Upper lobe of left lung (tissue), 6 donors: ENCODE results near the gene ARHGAP20. TPM values are rescaled to one million over a fixed set of nuclear protein-coding genes. Genes with fewer than 3 reads are reported as not detected.

Source experiments
- ATAC-seq, 2 donors: fragments of 200-7000 bp; cut with Tn5 transposase; one replicate each; pipeline ENCODE4 v1.9.1; 2022; ENCODE audit warnings: mild to moderate bottlenecking in 2 of 2, moderate library complexity in 2 of 2; ENCODE audit not compliant: low FRiP score in 2 of 2
- DNase-seq, 2 donors: peaks; one replicate each; pipeline ENCODE4 v3.0.0-alpha.2; 2019 to 2020
- H3K27ac ChIP-seq, 4 donors: fragments of 200-600 bp; sonication (generic); one replicate each; pipeline ENCODE4 v1.5.1; 2016 to 2019
- H3K27me3 ChIP-seq, 4 donors: fragments of 200-600 bp; sonication (generic); one replicate each; pipeline ENCODE4 v1.5.1; 2017 to 2019
- H3K36me3 ChIP-seq, 4 donors: fragments of 200-600 bp; sonication (generic); one replicate each; pipeline ENCODE4 v1.5.1; 2016 to 2019
- H3K4me1 ChIP-seq, 4 donors: fragments of 200-600 bp; sonication (generic); one replicate each; pipeline ENCODE4 v1.5.1; 2018 to 2019
- H3K4me3 ChIP-seq, 4 donors: fragments of 200-600 bp; sonication (generic); one replicate each; pipeline ENCODE4 v1.5.1; 2017 to 2019; ENCODE audit warnings: mild to moderate bottlenecking in 2 of 4, moderate library complexity in 1 of 4
- H3K9me3 ChIP-seq, 4 donors: fragments of 200-600 bp; sonication (generic); one replicate each; pipeline ENCODE4 v1.5.1; 2018 to 2019
- EP300 ChIP-seq, 4 donors: sonication (generic); formaldehyde crosslinking; IDR thresholded peaks; one replicate each; pipeline ENCODE4 v1.5.1; 2017; ENCODE audit warnings: antibody characterized with exemption in 4 of 4, control low read depth in 2 of 4
- POLR2A ChIP-seq, 4 donors: fragments of 450-650 bp; IDR thresholded peaks; one replicate each; pipeline ENCODE4 v1.5.1; 2016 to 2017; ENCODE audit warnings: antibody characterized with exemption in 4 of 4, mild to moderate bottlenecking in 2 of 4
- POLR2AphosphoS5 ChIP-seq, 2 donors: sonication (generic); formaldehyde crosslinking; IDR thresholded peaks; one replicate each; pipeline ENCODE4 v1.5.1; 2017; ENCODE audit warnings: antibody characterized with exemption in 2 of 2
- WGBS, 2 donors: methylation state at CpG; one replicate each; pipeline ENCODE4 v1.1.5; 2017 to 2018; 5-methylcytosine and 5-hydroxymethylcytosine counted together
- total RNA-seq, 6 donors: library from RNA; depleted of rRNA in 4 of 6; stranded (reverse); fragments of >200 nt in 4 of 6; gene quantifications; one replicate each; pipeline versions ENCODE4 v1.1.0 to v1.2.1, GENCODE V29; 2016 to 2021
- TF ChIP-seq, protein P1 (sequence below), 6 experiments: fragments of 450-650 bp in 4 of 6; fragments of 200-600 bp in 2 of 6; sonication (generic) in 2 of 6; IDR thresholded peaks; one replicate each; pipeline ENCODE4 v1.5.1; 2016 to 2019; ENCODE audit warnings: antibody characterized with exemption in 6 of 6
- donor health status: DM: no; HTN: no; CAD: no; lungs with moderate emphysema.
- donor health status: DM: no; HTN: yes; CAD: no; lungs with severe emphysema.

The ARHGAP20 gene
- total RNA-seq, 6 donors from 2014 or later = 4.3 to 7.4 (median 5.5) TPM

DNA sequence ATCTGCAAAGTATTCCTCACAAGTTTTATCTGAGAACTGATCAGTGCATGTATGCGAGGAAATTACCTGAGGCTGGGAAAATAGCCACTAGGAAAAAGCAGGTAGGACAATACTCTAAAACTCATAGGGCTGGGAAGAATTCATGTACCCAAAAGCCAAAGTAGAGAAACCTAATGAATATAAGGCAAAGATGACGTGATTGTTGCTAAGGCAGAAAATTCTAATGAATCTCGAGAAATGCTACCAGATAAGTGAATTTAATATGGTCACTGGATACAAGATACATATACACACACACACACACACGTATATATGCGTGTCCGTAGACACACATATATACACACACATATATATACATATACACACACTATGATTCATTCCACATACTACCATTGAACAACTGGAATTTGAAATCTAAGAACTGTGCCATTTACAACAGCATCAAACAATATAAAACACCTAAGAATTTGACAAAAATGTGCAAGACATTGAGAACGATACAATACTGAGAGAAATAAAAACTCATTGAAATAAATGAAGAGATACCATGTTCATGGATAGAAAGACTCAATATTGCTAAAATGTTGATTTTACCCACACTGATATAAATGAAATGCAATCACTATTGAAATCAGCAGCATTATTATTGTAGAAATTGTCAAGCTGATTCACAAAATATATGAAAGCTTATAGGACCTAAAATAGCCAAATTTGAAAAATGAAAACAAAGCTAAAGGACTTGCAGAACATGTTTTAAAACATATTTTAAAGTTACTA lies 46.4 kb downstream of the ARHGAP20 start:
- no peak for DNase-seq
- Histone ChIP-seq H3K4me1 (no peaks in the 10 kb centered on the region), H3K4me3 (no peak overlapping the region), H3K36me3 (no peaks in the 10 kb centered on the region), H3K9me3 (no peaks in the 10 kb centered on the region), H3K27ac (no peak overlapping the region), H3K27me3 (no peaks in the 10 kb centered on the region)
- TF ChIP-seq POLR2AphosphoS5 (IDR thresholded peaks at IDR 0.05) = no peak
- TF ChIP-seq, protein P1, sequence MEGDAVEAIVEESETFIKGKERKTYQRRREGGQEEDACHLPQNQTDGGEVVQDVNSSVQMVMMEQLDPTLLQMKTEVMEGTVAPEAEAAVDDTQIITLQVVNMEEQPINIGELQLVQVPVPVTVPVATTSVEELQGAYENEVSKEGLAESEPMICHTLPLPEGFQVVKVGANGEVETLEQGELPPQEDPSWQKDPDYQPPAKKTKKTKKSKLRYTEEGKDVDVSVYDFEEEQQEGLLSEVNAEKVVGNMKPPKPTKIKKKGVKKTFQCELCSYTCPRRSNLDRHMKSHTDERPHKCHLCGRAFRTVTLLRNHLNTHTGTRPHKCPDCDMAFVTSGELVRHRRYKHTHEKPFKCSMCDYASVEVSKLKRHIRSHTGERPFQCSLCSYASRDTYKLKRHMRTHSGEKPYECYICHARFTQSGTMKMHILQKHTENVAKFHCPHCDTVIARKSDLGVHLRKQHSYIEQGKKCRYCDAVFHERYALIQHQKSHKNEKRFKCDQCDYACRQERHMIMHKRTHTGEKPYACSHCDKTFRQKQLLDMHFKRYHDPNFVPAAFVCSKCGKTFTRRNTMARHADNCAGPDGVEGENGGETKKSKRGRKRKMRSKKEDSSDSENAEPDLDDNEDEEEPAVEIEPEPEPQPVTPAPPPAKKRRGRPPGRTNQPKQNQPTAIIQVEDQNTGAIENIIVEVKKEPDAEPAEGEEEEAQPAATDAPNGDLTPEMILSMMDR (IDR thresholded peaks at IDR 0.05) = no peak
- TF ChIP-seq EP300 (IDR thresholded peaks at IDR 0.05) = no peak
- TF ChIP-seq POLR2A (IDR thresholded peaks at IDR 0.05) = no peak
- no peak for ATAC-seq
- 93 to 95% methylated on average over 7 of the region's 7 CpGs for WGBS, 2 donors

DNA sequence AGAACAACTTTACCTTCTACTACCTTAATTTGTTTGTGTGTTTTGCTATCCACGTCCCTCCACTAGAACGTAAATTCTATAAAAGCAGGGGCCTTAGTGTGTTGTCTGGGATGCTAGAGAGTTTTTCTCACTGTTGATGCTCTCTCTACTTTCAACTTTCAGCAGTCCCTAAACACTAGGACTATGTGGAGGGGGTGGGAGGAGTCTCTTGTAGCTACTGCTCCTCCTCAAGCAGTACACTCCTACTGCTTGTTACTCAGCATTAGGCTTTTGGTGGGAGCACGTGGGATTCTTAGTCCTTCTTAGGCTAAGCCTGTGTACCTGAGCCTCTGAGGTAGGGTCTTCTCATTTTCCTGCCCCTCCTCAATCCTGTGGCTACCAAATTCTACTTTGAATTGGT lies 56.3 kb downstream of the ARHGAP20 start:
- Histone ChIP-seq H3K36me3 (no peaks in the 10 kb centered on the region), H3K4me1 (no peaks in the 10 kb centered on the region), H3K4me3 (no peak overlapping the region), H3K27ac (no peak overlapping the region), H3K9me3 (peaks cover 0 to 5% (median 4%) of the 10 kb centered on the region in 4 donors), H3K27me3 (no peaks in the 10 kb centered on the region)
- TF ChIP-seq POLR2AphosphoS5 (IDR thresholded peaks at IDR 0.05) (no peak), POLR2A (IDR thresholded peaks at IDR 0.05) (no peak), EP300 (IDR thresholded peaks at IDR 0.05) (no peak)
- TF ChIP-seq, protein P1 (IDR thresholded peaks at IDR 0.05) = no peak
- 87 to 91% methylated on average over 3 of the region's 3 CpGs for WGBS, 2 donors
- no peak for ATAC-seq
- DNase-seq = no peak

DNA sequence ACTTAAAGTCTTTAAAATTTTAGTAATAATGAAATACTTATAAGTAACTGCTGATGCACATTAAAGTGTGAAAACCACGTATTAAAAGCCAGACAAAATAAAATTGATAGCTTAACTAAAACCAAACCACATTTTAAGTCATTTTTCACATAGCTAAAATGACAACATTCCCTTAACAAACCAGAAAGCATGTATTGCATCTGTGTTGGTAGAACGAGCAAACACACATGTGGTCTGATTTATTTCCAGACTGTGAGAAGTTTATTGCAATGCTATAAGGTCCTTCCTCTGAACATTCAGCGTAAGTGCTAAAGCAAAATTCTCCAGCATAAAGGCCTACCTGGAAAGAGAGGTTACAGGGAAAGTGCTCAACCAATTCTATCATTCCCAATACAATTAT lies 57.8 kb downstream of the ARHGAP20 start:
- H3K9me3 ChIP-seq = peaks cover 0 to 6% (median 5%) of the 10 kb centered on the region in 4 donors
- TF ChIP-seq, protein P1 (IDR thresholded peaks at IDR 0.05) = no peak
- no peak for TF ChIP-seq POLR2AphosphoS5 (IDR thresholded peaks at IDR 0.05)
- H3K4me1 ChIP-seq = no peaks in the 10 kb centered on the region
- 81 to 89% methylated on average over 3 of the region's 3 CpGs for WGBS, 2 donors
- no peak overlapping the region for H3K4me3 ChIP-seq
- ATAC-seq (no peak), DNase-seq (no peak)
- H3K27me3 ChIP-seq = no peaks in the 10 kb centered on the region
- H3K27ac ChIP-seq = no peak overlapping the region
- no peaks in the 10 kb centered on the region for H3K36me3 ChIP-seq

DNA sequence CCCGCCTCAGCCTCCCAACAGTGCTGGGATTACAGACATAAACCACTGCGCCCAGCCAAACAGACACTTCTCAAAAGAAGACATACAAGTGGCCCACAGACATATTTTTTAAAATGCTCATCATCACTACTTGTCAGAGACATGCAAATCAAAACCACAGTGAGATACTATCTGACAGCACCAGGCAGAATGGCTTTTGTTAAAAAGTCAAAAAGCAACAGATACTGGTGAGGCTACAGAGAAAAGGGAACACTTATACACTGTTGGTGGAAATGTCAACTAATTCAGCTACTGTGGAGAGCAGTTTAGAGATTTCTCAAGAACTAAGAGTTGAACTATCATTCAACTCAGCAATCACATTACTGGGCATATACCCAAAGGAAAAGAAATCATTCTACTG lies 67.0 kb downstream of the ARHGAP20 start:
- ATAC-seq = no peak
- Histone ChIP-seq H3K27ac (no peak overlapping the region), H3K4me3 (no peak overlapping the region), H3K4me1 (no peaks in the 10 kb centered on the region), H3K9me3 (no peaks in the 10 kb centered on the region), H3K27me3 (no peaks in the 10 kb centered on the region), H3K36me3 (no peaks in the 10 kb centered on the region)
- no peak for DNase-seq
- TF ChIP-seq POLR2A (IDR thresholded peaks at IDR 0.05) (no peak), EP300 (IDR thresholded peaks at IDR 0.05) (no peak), POLR2AphosphoS5 (IDR thresholded peaks at IDR 0.05) (no peak)
- TF ChIP-seq, protein P1 (IDR thresholded peaks at IDR 0.05) = no peak
- WGBS, 2 donors = 90 to 95% methylated on average over 2 of the region's 2 CpGs

DNA sequence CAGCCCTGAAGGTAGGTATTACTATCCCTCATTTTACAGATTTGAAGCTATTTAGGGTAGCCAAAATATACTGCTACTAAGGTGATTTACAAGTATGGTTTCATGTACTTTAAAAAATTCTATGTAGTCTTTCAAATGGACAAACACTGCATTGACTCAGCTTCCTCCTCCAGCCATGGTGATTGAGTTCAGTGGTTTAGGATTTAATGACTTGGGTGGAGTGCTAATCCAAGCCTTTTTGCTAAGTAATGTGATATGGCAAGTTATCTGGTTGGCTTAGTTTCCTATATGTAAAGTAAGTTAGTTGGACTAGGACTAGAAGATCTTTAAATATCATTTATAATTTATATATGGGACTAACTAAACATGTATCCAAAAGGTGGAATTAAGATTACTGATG lies 77.9 kb downstream of the ARHGAP20 start:
- H3K4me3 ChIP-seq = no peak overlapping the region
- H3K27me3 ChIP-seq = no peaks in the 10 kb centered on the region
- H3K4me1 ChIP-seq = no peaks in the 10 kb centered on the region
- no peak overlapping the region for H3K27ac ChIP-seq
- H3K36me3 ChIP-seq = no peaks in the 10 kb centered on the region
- TF ChIP-seq POLR2AphosphoS5 (IDR thresholded peaks at IDR 0.05) (no peak), POLR2A (IDR thresholded peaks at IDR 0.05) (no peak), EP300 (IDR thresholded peaks at IDR 0.05) (no peak)
- TF ChIP-seq, protein P1 (IDR thresholded peaks at IDR 0.05) = no peak
- H3K9me3 ChIP-seq = no peaks in the 10 kb centered on the region
- ATAC-seq = no peak
- DNase-seq = no peak
